ENCODE results near the gene SERHL2. TPM values are rescaled to one million over a fixed set of nuclear protein-coding genes. Genes with fewer than 3 reads are reported as not detected.

Gene SERHL2
- total and polyA plus RNA-seq, 2 experiments from 2014 or later = 2.7 to 5.2 TPM

DNA sequence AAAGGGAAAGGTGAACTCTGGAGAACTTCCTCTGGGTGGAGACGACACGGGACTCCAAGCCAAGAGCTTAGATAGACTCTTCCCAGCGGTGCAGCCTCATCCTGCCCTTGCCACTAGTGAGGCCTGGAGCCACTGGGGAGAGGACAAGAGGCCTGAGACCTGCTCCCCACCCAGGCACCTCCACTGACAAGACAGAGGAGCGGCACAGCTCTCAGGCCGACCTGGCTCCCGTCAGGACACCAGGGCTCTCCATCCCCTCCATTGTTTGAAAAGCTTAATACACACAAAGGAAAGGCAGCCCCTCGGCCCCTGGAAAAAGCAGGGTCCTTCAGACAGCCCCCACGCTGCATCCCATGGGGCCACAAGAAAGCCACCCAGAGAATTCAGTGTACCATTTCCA lies 31.3 kb downstream of the SERHL2 start:
- TF ChIP-seq, protein P1, sequence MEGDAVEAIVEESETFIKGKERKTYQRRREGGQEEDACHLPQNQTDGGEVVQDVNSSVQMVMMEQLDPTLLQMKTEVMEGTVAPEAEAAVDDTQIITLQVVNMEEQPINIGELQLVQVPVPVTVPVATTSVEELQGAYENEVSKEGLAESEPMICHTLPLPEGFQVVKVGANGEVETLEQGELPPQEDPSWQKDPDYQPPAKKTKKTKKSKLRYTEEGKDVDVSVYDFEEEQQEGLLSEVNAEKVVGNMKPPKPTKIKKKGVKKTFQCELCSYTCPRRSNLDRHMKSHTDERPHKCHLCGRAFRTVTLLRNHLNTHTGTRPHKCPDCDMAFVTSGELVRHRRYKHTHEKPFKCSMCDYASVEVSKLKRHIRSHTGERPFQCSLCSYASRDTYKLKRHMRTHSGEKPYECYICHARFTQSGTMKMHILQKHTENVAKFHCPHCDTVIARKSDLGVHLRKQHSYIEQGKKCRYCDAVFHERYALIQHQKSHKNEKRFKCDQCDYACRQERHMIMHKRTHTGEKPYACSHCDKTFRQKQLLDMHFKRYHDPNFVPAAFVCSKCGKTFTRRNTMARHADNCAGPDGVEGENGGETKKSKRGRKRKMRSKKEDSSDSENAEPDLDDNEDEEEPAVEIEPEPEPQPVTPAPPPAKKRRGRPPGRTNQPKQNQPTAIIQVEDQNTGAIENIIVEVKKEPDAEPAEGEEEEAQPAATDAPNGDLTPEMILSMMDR (IDR thresholded peaks at IDR 0.05; ENCODE audit: low read depth, low read length) = no peak
- Histone ChIP-seq H3K36me3 (peaks cover 48% of the 10 kb centered on the region), H3K27me3 (no peaks in the 10 kb centered on the region), H3K4me3 (no peak overlapping the region), H3K4me1 (ENCODE audit: low read depth) (no peaks in the 10 kb centered on the region), H3K9me3 (ENCODE audit: low read depth) (no peaks in the 10 kb centered on the region), H3K27ac (no peak overlapping the region)
- DNase-seq (ENCODE audit: low read depth in 1 of 2, low spot score in 1 of 2) = no peak

DNA sequence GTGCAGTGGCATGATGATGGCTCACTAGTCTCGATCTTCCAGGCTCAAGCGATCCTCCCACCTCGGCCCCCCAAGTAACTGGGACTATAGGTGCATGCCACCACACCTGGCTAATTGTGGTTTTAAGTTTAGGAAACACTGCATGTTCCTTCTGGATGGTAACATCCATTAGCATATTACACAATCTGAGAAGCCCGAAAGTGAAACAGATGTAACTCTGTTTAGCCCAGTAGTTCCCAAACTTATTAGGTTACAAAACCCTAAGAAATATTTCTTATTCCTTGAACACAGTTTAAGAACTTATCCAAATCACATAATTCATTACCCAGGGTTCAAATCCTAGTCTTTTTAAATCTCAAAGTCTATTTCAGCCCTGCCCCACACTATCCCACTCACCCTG lies 32.6 kb downstream of the SERHL2 start:
- H3K9me3 ChIP-seq (ENCODE audit: low read depth) = no peaks in the 10 kb centered on the region
- no peaks in the 10 kb centered on the region for H3K4me1 ChIP-seq (ENCODE audit: low read depth)
- H3K27me3 ChIP-seq = no peaks in the 10 kb centered on the region
- H3K27ac ChIP-seq = no peak overlapping the region
- TF ChIP-seq, protein P1 (IDR thresholded peaks at IDR 0.05; ENCODE audit: low read depth, low read length) = no peak
- no peak overlapping the region for H3K4me3 ChIP-seq
- H3K36me3 ChIP-seq = peaks cover 58% of the 10 kb centered on the region
- no peak for DNase-seq (ENCODE audit: low read depth in 1 of 2, low spot score in 1 of 2)

DNA sequence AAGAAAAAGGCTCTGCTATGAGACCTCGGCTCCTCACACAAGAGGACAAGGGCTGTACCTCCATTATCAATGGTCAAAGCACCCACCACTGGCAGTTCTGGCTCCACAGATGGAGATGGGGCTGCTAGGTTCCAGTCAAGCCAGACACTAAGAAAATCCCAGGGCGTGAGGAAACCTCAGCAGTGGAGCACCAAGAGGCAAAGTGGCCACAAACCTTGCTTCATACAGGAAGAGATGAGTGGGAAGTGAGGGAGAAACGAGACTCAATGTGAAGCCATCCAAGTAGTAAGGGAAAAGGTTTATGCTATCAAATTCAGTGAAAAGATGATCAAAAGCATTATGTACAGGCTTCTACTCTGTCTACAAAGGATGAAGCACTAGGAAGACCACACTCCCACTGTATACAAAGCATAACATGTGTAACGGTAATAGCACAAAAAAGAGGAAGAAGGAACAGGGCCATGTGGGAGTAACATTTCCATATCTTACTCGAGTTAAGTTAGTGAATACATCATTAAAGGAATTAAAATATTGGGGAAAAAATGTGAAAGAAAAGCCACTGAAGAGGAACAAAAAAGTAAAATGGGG lies 33.9 kb downstream of the SERHL2 start:
- Histone ChIP-seq H3K9me3 (ENCODE audit: low read depth) (no peaks in the 10 kb centered on the region), H3K4me1 (ENCODE audit: low read depth) (no peaks in the 10 kb centered on the region), H3K27ac (no peak overlapping the region), H3K4me3 (no peak overlapping the region), H3K27me3 (no peaks in the 10 kb centered on the region), H3K36me3 (peaks cover 67% of the 10 kb centered on the region)
- TF ChIP-seq, protein P1 (IDR thresholded peaks at IDR 0.05; ENCODE audit: low read depth, low read length) = no peak
- no peak for DNase-seq (ENCODE audit: low read depth in 1 of 2, low spot score in 1 of 2)

DNA sequence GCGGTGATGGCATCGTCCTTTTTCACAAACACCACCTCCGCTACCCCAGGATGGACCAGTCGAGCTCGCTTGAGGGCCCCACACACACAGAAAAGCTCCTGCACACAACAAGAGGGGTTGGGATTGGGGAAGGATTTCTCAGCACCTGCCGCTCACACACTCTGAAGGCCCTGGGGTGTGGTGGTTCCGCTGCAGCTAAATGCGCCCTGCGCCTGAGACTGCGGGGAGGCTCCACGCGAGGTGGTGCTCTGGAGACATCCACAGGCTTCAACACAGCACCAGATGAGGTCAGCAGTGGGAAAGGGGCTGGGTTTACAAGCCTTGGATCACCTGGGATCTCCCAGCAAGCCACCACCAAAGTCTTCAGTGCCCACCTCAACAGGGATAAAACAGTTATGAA lies 38.2 kb downstream of the SERHL2 start:
- H3K36me3 ChIP-seq = peaks cover 65% of the 10 kb centered on the region
- no peak overlapping the region for H3K27ac ChIP-seq
- peaks cover 21% of the 10 kb centered on the region for H3K4me1 ChIP-seq (ENCODE audit: low read depth)
- DNase-seq (ENCODE audit: low read depth in 1 of 2, low spot score in 1 of 2) = no peak
- no peak overlapping the region for H3K4me3 ChIP-seq
- H3K9me3 ChIP-seq (ENCODE audit: low read depth) = no peaks in the 10 kb centered on the region
- H3K27me3 ChIP-seq = no peaks in the 10 kb centered on the region
- TF ChIP-seq, protein P1 (IDR thresholded peaks at IDR 0.05; ENCODE audit: low read depth, low read length) = no peak

DNA sequence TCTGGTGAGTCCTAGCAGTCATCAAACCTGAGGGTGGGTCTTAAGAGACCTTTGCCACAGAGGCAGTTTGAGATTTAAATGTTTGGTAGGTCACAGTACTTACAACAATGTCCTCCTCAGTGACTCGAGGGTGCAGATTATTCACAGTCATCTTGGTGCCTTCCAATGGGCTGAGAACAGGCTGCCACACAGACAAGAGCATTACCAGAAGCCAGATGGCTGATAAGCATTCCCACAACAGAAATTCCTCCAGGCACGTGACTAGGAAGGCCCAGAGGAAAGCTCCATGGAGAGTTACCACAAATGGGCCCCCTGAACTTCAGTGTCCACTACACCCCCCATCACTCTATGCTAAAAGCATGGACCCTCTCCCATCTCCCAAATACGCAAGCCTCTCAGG lies 41.7 kb downstream of the SERHL2 start:
- H3K27me3 ChIP-seq = no peaks in the 10 kb centered on the region
- DNase-seq (ENCODE audit: low read depth in 1 of 2, low spot score in 1 of 2) = peak; percentile 75 to 77
- peaks cover 68% of the 10 kb centered on the region for H3K36me3 ChIP-seq
- H3K27ac ChIP-seq = peak overlapping the region; percentile 97
- peaks cover 27% of the 10 kb centered on the region for H3K4me1 ChIP-seq (ENCODE audit: low read depth)
- no peak overlapping the region for H3K4me3 ChIP-seq
- H3K9me3 ChIP-seq (ENCODE audit: low read depth) = no peaks in the 10 kb centered on the region
- TF ChIP-seq, protein P1 (IDR thresholded peaks at IDR 0.05; ENCODE audit: low read depth, low read length) = no peak

Data from cardiac muscle cell (in vitro differentiated cells and primary cell).